ENCODE measurements around the gene CYB561D1.

CYB561D1 gene

DNA sequence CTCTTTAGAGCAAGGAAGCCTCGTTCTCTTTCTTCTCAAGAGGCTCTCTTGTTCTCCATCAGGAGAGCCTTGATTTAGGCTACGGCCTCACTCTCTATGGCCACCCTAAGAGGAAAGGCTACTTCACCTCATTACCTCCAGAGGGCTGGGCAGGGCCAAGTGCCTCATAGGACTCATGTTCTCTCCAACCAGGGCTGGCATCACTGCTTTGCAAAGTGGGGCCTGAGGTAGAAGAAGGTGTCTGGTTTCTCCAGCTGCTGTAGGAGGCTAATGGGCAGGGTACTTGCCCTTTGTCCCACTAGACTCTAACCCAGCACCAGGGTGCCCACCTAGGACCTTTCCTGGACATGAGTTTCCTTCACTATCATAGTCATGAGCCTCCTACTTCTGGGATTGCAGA is 12.2 kb upstream of the CYB561D1 start:
- no peak for DNase-seq (ENCODE audit: low read depth)

DNA sequence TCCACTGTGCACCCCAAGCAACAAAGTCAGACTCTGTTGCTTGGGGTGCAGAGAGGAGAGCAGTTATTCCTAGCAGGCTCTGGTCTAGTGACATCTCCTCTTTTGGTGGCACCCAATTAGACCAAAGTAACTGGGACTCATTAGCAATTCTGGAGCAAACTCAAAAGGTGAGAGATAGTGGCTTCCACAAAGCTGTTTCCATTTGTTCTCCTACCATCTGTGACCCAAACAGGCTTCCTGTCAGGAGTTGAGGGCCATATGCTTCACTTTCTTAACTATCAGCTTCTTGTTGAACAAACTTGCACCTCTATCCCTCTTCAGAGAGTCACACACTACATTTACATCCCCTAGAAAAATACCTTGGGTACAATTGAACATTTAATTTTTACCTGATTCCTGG is 11.7 kb upstream of the CYB561D1 start:
- DNase-seq (ENCODE audit: low read depth): no peak

DNA sequence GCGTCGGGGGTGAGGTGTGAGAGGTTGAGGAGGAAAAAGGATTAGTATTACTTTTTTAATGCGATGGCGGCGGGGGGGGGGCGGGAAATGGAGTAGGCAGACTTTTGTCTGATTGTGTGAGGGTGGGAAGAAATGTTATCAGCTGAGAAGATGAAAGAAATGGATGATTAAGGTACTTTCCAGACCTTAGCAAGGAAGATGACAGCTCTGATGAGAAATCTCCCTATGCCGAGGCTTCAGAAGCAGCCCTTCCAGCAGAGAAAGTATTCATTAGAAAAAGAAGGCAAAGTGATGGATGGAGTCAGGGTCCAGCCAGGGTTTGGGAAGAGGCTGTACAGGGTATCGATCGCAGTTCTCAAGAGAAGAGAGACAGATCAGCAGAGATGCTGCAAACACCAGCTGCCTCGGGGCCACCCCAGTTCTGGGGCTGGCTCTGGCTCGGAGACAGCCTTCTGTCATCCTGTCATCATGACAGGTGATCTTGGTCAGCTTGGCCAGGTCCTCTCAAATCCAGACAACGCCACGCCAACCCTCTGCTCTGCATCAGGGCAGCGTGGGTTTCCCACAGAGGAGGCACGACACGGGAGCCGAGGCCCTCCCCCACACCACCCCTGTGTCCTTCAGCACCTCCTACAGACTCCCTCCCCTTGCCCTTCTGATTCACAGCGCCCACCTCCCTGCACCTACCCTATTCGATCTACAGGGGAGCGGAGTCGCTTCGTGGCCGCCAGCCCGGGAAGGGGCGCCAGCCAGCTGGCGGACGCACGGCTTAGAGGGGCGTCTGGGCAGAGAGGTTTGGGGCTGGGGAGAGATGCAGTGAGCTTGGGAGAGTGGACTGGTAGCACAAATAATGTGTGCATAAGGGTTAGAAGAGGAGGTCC is 10.9 kb upstream of the CYB561D1 start:
- DNase-seq (ENCODE audit: low read depth): no peak

DNA sequence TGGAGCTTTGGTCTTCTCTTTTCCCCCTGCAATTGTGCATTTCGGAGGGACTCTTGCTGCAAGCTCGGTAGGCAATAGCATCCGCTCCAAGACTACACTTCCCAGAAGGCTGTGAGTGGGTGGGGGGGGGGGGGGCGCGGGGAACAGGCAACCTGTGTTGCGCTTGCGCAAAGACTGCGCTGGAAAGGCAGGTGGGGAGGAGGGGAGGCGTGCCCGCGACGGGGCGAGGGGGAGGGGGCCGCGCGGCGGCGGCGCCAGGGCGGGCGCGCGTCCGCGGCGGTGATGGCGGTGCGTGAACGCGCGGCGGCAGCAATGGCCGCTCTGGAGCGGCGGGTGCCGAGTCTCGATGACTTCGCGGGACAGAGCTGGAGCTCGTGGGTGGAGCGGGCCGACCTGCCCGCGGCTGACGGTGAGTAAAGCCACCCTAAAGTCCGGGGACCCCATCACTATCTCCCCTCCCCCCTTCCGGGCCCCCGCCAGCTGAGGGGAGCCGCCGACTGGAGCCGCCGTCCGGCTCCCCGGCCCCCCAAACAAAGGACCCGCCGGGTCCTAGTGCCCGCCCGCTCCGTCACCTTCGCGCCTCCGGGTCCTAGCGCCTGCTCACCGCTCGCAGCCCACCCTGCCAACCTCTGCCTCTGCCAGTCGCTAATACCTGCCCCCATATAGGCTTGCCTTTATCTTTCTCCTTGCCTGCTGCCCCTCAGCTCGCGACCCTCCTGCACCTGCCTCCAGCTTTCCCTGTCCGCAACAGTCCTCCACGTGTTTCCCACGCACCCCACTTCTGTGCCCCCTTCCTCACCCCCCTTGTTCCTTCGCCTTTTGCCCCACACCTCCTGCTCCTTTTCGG is 10.0 kb upstream of the CYB561D1 start, which contains the start of gene ATXN7L2:
Gene ATXN7L2, plus strand, starts transcription at position 234 of the 847 bp plus-strand sequence. Its CDS starts 49 bp downstream, at position 283.
- peak; percentile 86 for DNase-seq (ENCODE audit: low read depth)

DNA sequence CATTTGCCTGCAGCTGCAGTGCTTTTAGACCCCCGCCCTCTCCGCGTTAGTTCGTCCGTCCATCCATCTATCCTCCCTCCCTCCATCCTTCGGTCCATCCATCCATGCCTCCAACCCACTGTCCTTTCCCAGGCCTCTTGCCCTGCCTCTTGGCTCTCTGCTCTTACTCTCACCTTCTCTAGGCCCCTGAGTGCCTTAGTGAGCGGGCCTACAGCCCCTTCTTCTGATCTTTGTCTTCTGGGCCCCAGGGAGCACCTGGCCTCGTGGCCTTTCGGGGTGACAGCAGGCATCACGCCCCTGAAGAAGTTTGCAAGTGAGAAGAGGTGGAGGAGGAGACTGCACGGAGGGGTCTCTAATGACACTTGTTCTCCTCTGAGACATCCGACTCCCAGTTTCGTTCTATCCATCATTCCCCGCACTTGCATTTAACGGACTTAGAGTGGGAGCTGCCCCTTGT is 9.3 kb upstream of the CYB561D1 start:
- no peak for DNase-seq (ENCODE audit: low read depth)

DNA sequence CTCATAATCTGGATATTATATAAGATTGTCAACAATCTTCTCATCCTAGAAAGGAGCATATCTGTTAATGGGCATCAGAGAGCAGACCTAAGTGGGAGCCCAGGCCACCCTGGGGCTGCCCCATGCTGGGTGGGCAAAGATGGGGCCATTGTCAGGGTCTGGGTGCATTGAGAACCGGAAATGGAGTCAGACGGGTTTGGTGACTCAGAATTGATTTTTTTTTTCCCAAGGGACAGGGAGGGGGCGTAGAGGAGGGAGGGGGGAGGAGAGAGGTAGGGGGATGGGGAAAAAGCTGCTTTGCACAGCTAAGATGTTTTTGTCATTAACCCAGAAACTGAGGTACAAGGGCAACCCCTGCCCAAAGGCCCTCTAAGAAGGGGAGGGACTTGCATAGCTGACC is 8.9 kb upstream of the CYB561D1 start:
- DNase-seq (ENCODE audit: low read depth): no peak

DNA sequence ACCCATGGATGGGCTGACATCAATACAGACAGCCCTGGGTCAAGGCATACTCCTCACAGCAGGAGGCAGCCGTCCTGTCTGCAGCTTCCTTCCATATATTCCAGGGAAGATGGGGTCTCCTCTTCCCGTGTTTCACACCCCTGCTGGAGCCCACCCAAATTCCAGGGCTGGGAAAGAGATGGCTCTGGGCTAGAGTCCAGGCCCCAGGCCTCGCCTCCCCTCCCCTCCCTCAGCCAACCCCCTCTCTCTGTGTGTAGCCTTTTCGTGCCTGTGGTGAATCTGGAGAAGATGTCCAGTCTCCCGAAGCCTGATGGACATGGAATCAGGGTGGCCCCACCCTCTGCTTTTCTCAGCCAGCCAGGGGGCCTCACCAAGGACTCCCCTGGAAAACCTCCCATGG is 6.6 kb upstream of the CYB561D1 start:
- DNase-seq (ENCODE audit: low read depth): no peak

DNA sequence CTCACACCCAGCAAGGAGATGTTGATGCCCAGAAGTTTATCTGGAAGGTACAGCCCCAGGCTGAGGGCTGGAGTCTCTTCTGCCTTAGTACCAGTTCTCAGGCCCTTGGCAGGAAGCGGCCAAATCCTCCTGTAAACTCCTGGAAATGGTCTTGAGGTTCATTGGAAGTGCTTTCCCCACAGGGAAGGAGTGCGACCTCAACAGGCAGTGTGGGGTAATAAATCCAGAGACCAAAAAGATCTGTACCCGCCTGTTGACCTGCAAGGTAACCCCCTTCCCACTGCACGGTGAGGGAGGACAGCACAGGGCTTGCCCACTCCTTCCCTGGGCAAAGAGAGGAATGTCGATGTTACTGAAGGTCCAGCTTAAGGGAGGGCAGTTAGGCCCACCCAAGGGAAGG is 5.7 kb upstream of the CYB561D1 start:
- no peak for DNase-seq (ENCODE audit: low read depth)

DNA sequence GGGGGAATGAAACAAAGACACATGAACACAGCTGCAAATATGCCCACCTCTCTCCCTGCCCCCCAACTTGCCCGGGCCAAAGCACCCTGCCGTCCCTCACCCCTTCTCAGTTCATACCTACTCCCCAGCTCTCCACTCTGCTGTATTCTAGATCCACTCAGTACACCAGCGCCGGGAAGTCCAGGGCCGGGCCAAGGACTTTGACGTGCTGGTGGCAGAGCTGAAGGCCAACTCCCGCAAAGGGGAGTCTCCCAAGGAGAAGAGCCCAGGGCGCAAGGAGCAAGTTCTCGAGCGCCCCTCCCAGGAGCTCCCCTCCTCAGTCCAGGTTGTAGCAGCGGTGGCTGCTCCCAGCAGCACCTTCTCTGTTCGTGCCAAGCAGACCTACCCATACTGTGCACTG is 5.2 kb upstream of the CYB561D1 start:
- DNase-seq (ENCODE audit: low read depth): no peak

DNA sequence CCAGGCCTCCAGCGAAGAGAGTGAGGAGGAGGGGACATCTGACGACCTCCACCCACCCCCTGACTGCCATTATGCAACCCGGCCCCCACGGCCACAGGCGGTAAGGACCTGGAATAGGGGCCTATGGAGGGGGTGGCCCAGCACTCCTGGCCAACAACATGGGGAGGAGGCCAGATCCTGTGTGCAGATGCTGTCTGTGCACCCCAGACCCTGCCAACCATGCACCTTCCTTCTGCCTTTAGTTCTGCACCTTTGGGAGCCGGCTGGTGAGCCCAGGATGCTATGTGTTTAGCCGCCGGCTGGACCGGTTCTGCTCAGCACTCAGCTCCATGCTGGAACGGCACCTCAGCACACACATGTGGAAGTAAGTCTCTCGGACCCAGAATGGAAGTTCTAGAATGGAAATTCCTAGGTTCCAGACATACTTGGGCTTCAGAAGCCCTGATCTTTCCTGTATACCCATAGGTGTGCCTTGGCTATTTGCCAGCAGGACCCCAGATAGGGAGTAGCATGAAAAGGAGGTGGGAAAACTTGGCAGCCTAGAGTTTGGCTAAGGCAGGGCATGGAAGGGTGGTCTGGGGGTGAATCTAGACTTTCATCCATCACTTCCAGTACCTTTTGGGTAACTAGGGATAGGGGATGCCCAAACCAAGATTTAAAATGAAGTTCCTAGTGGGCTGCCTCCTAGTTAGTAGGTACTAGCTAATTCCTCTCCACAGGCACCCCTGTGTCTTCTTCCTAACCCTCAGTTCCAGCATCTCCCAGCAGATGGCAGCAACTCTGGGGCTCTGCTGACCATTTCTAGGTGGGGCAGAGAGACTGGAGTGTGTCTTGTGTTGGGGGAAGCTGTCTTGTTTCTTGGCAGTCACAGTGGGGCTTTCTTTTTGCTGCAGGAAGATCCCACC is 3.6 kb upstream of the CYB561D1 start:
- DNase-seq (ENCODE audit: low read depth): peak; percentile 61

DNA sequence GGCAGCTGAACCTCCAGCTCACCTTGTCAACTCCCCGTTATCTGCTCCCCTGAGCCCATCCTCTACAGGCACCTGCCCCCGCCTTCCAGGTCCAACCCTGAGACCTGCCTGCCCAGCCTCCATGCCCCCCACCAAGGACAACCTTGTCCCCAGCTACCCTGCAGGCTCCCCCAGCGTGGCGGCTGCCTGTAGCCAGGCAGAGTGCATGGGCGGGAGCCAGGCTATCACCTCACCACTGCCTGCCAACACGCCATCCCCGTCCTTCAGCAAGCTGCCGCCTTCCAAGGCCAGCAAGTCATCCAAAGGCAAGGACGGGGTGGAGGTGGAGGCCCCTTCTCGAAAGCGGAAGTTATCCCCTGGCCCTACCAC is 3.0 kb upstream of the CYB561D1 start:
- no peak for DNase-seq (ENCODE audit: low read depth)

DNA sequence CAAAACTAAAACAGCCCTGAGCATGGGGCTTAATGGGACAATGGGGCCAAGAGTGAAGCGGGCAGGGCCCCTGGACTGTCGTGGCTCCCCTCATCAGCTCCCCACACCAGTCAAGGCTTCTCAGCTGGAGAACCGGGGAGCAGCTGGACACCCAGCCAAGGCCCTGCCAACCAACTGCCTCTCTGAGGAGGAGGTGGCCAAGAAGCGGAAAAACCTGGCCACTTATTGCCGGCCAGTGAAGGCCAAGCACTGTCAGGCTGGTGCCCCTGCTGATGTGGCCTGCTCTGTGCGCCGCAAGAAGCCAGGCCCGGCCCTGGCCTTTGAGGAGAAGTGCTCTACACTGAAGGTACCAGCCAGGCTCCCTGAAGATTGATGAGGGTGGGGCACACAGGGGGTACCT is 2.5 kb upstream of the CYB561D1 start:
- DNase-seq (ENCODE audit: low read depth): no peak

DNA sequence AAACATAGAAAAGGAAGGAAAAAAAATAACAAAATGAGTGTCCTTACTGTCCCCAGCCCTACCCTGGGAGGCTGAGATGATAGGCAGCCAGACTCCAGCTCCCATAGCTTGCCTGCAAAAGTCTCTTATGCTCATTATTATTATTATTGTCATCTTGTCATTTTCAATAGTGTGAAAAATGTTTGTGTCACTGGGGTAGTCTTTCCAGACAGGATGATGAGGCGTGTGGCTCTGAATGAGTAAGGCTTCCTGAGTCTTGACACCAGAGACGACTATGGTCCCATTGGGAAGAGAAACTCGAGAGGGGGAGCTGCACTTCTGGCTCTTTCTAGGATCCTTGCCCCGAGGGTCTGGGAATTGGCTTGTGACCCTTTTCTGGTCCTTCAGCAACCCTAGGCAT is 1.1 kb upstream of the CYB561D1 start:
- DNase-seq (ENCODE audit: low read depth): no peak

DNA sequence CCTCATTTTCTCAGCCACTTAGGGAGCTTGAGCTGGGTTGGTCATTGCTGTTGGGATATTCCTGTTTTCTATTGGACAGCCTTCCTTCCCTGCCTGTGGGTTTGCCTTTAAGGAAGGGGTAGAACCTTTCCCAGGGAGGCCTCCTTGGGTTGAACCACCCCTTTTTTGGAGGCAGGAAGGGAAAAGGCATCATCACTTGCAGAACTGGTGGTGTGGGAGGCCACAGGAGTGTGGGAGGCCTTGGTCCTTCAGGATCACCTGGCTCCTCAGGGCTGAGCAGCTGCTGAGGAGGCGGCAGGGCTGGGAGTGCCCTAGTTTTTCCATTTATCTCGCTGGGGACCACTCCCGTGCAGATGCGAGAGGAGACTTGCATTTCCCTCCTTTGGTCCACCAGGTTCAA is 667 bp upstream of the CYB561D1 start:
- DNase-seq (ENCODE audit: low read depth): no peak

DNA sequence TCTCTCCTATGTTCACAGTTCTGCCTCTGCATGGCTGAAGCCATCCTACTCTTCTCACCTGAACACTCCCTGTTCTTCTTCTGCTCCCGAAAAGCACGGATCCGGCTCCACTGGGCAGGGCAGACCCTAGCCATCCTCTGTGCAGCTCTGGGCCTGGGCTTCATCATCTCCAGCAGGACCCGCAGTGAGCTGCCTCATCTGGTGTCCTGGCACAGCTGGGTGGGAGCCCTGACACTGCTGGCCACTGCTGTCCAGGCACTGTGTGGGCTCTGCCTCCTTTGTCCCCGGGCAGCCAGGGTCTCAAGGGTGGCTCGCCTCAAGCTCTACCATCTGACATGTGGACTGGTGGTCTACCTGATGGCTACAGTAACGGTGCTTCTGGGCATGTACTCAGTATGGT is 1.8 kb downstream of the CYB561D1 start:
- no peak for DNase-seq (ENCODE audit: low read depth)

DNA sequence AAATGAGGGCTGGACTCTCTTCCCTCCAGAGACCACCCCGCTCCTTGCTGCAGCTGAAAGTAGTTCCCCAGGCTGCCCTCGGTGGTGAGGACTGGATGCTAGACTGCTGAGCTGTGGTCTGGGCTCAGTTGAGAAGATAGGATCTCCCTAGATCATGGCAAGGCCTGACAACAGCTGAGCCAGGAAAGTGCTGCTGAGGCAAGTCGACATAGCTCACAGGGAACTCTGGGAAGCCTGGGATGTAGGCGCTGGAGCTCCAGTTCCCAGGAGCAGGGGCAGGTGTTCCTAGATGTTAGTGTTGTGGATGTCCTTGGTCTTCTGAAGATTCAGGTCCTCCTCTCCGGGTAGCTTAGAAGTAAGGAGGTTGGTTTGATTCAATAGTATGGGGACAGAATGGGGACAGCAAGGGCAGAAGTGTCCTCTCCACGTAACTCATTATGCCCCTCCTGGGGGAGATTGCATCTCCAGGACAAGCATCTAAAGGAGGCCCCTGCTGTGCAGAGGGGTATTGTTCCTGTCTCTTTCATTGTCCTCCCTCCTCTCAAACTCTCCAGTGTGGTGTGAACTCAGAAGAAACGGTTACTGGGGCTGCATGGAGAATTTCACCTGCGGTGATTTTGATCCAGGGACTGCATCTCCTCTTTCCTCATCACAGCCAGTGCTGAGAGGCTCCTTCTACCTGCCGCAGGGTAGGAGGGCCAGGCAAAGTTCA is 3.7 kb downstream of the CYB561D1 start:
- DNase-seq (ENCODE audit: low read depth): no peak

DNA sequence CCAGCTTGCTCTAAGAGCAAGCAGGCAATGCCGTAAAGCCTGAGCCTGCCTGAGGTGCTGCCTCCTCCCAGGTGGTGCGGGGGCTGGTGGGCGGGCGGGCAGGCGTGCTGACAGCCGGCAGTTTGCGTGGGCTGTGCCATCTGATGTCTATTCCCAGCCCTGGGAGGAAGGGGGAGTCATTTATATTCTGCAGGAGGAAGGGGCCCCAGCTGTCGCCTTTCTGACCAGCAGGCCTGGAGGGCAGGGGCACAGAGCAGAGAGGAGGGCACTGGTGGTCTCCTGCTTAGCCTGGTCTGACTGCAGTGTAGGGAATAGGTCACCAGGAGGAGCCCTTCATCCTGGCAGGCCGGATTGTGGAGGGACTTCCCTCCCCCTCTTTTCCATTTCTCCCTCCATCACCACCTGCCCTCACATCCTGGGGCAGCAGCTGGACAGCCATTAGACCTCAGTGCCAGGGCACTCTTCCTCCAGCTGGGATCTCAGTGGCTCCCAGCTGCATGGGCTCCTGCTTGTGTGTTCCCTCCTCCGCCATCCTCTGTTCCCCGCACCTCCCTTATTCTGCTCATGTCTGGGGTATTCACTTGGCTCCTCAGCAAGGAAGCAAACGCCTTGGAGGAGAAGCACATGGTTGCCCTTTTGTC is 4.4 kb downstream of the CYB561D1 start:
- DNase-seq (ENCODE audit: low read depth): no peak

DNA sequence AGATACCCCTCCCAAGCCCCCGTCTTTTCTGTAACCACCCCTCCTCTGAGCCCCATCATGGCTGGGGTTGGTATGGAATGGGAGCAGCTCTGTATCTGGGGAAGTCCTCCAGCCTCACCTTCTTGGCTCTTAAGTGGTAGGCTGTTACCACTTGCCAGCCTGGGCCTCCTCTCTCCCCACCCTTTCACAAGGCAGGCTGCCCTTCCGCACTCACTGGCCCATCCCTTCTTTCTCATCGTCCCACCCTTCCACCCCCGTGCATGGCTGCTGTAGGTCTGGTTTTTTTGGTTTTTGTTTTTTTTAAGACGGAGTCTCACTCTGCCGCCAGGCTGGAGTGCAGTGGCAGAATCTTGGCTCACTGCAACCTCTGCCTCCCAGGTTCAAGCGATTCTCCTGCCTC is 5.2 kb downstream of the CYB561D1 start:
- no peak for DNase-seq (ENCODE audit: low read depth)

DNA sequence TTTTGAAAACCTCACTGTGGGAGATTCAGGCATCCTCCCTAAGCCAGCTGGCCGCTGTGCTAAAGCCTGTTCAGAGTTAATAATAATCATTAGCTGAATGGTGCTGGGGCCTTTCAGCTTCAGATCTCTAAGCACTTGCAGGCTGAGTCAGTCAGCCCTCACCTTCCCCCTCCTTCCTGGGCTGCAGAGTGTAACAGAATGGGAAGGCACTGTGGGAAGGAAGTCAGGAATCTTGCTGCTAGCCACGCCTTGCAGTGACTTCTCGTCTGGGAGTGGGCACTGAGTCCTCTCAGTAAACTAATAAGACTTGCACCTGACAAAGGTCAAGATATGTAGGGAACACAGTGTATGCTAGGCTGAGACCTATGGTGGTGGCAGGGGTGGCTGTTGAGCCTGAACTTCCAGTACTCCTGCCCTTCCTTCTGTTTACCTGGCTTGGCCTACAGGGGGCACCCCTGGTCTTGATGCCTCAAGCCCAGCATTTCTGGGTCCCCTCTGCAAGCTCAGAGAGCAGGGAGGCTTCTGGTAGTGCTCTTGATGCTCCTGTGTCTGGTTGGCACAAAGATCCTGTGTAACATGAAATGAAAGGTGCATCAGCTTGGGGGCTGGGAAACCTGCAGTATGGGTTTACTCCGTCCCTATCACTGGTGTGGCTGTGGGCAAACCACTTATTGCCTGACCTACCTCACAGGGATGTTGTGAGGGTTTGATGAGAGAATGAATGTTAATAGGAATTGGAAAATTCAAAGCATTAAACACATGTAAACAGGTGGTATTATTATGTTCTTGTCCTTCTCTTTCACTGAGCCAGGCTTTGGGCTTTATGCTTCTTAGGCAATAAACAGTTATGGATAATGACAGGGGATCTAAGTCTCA is 6.0 kb downstream of the CYB561D1 start:
- no peak for DNase-seq (ENCODE audit: low read depth)

DNA sequence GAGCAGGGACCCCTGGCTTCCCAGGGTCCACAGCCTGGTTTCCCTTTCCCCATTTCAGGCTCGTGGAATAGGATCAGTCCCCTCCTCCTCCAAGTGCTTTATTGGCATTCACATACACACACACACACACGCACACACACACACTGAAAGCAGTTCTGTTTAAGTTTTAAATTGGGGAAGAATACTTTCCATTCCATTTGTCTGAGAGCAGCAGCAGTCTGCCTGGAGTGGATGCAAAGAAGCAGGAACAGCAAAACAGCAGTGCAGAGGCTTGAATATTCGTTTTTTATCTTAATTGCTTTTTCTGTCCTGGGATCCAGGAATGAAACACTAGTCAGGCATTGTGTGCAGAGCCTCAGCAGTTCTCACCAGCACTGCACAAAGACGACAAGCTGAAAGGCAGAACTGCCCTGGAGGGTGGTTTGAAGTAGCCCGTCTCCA is 7.1 kb downstream of the CYB561D1 start:
- DNase-seq (ENCODE audit: low read depth): no peak
